Measurements from ENCODE around the gene OPA1.
"Not testable (repeated sequence)": the region's sequence is repeated elsewhere in the genome, so short reads cannot be mapped to it uniquely, and the experiment has no call there.

The OPA1 gene

GRCh38 chr3:193589129-193589528 is 3.9 kb upstream of the OPA1 start:
- intact Hi-C loops (cut with DNase I): no loop called here

GRCh38 chr3:193589616-193590015 is 3.4 kb upstream of the OPA1 start:
- intact Hi-C loops (cut with DNase I): loop anchor here (5.0 kb wide), 1 partner anchor 672 kb away; the partner anchor contains the start of gene MB21D2
- DNase-seq: no peak

More at GRCh38 chr3:193589129-193589528, 3.9 kb upstream of the OPA1 start:
- no peak for DNase-seq

DNA sequence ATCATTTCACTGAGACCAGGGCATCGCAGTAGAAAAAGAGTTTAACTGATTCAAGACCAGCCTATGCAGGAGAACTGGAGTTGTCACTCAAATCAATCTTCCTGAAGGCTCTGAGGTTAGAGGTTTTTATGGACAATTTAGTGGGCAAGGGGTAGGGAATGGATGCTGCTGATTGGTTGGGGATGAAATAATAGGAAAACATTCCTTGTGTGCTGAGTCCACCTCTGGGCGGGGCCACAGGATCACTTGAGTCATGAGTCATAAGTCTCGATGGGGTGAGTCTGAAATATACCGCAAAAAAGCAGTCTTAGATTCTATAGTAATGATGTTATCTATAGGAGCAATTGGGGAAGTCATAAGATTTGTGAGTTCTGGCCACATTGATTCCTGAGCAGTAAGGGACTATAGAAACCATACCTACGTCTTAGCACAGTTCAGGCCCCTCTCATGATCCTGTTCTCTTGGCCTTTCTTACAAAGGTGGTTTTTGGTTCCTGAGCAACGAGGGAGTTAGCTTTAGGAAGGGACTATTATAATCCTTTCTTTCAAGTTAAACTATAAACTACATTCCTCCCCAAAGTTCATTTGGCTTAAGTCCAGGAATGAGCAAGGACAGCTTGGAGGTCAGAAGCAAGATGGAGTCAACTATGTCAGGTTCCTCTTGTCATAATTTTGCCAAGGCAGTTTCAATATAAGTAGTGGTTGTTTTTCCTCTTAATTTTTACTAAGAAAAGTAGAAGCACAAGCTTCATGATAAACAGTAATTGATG is 2.7 kb upstream of the OPA1 start:
- intact Hi-C loops (cut with DNase I): loop anchor here (5.0 kb wide), 1 partner anchor 673 kb away; the partner anchor contains the start of gene MB21D2

DNA sequence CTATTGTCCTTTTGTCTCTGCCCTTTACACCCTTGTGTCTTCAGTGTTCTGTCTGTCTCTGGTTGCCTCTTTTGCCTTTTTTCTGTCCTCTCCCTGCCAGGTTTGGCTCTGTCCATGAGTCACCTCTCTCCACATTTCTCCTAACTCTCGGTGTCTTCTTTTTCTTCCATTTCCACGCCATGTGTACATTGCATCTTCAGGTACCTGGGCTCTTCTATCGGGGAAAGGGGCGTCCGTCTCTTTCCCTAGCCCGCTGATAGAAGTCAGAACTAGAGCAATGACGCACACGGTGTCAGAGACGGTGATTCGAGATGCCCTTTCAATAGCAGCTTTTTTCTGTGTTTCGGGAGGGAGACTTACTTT is 641 bp downstream of the OPA1 start:
- intact Hi-C loops (cut with DNase I): loop anchor here (5.0 kb wide), 1 partner anchor 676 kb away; the partner anchor contains the start of gene MB21D2
- no peak for DNase-seq

More for the DNA sequence above, 2.7 kb upstream of the OPA1 start:
- no peak for DNase-seq

DNA sequence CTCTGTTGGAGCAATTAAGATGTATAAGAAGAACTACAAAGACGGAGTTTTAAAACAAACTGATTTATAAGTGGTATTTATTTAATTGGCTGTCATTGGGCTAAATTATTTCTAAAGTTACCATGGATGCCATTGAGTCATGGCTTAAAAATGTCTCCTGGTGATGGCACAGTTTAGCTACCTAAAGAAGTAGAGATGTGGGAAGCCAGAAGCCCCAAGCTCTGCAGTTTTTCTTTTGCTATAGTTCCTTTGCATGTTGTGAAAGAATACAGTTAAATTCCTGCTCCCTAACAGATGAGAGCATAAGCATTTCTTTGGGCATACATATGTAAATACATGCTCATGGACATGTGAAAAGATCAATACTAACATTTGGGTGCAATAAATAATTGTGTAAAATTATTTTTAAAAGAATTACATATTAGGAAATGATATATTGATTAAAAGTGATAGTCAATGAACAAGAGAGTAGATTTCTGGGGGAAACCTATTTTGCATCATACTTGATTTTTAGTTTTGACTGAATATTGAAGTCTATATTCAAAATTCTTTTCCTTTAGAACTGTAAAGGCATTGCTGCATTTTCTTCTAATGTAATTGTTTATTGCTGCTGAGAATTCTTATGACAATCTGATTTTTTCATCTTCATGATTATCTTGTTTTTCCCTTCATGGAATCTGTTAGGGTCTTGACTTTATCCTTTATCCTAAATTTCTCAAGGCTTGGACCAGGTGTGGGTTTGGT is 2.1 kb downstream of the OPA1 start:
- intact Hi-C loops (cut with DNase I): loop anchor here (5.0 kb wide), 1 partner anchor 678 kb away; the partner anchor contains the start of gene MB21D2
- DNase-seq: no peak

DNA sequence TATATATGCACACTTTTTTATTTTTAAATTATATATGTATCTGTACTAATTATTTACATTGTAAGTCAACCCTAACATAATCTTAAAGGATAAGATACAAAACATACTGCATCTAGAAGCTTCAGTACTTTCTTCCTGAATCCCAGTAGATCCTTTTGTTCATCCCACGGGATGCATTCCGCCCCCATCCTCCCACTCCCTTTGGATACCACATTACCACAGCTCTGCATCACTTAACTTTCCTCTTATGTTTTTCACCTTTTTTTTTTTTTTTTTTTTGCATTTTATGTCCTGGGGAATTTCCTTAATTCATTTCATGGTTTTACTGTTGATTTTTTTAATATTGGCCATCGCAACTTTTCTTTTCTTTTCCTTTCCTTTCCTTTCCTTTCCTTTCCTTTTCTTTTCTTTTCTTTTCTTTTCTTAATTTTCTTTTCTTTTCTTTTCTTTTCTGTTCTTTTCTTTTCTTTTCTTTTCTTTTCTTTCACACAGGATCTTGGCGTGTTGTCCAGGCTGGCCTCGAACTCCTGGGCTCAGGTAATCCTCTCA is 3.0 kb downstream of the OPA1 start:
- intact Hi-C loops (cut with DNase I): no loop called here
- DNase-seq: no peak

GRCh38 chr3:193598202-193598601 is 5.2 kb downstream of the OPA1 start:
- DNase-seq: no peak
- intact Hi-C loops (cut with DNase I): no loop called here

GRCh38 chr3:193599393-193599792 is 6.4 kb downstream of the OPA1 start:
- intact Hi-C loops (cut with DNase I): no loop called here
- no peak for DNase-seq

DNA sequence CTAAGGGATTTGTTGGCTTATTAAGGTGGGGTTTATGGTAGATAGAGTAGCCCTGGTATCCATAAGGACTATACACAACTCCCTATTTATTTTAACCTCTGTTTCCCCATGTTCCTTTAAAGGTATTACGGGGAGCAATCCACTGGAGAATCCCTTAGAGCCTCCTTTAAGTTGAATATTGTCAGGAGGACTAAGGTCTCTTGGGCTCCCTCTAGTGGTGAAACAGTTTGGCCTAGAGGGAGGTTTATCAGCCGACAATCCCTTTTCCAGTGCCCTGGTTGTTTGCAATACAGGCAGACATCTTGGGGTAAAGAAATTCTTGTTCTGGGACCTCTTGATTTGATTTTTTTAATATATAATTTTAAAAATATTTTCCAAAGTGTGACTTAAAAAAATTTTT is 12.9 kb downstream of the OPA1 start:
- DNase-seq: peak in 2 of 10 donors; percentile 7 to 41

DNA sequence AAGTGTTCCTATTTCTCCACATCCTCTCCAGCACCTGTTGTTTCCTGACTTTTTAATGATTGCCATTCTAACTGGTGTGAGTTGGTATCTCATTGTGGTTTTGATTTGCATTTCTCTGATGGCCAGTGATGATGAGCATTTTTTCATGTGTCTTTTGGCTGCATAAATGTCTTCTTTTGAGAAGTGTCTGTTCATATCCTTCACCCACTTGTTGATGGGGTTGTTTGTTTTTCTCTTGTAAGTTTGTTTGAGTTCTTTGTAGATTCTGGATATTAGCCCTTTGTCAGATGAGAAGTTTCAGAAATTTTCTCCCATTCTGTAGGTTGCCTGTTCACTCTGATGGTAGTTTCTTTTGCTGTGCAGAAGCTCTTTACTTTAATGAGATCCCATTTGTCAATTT is 13.9 kb downstream of the OPA1 start:
- intact Hi-C loops (cut with DNase I); DNase-seq: not testable (repeated sequence)

More for the DNA sequence above, 12.9 kb downstream of the OPA1 start:
- intact Hi-C loops (cut with DNase I): no loop called here

DNA sequence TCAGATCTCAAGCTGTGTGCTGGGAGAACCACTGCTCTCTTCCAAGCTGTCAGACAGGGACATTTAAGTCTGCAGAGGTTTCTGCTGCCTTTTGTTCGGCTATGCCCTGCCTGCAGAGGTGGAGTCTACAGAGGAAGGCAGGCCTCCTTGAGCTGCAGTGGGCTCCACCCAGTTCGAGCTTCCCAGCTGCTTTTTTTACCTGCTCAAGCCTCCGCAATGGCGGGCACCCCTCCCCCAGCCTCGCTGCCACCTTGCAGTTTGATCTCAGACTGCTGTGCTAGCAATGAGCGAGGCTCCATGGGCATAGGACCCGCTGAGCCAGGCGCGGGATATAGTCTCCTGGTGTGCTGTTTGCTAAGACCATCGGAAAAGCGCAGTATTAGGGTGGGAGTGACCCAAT is 17.5 kb downstream of the OPA1 start:
- DNase-seq: peak in 1 of 10 donors; percentile 24
- intact Hi-C loops (cut with DNase I): not testable (repeated sequence)

DNA sequence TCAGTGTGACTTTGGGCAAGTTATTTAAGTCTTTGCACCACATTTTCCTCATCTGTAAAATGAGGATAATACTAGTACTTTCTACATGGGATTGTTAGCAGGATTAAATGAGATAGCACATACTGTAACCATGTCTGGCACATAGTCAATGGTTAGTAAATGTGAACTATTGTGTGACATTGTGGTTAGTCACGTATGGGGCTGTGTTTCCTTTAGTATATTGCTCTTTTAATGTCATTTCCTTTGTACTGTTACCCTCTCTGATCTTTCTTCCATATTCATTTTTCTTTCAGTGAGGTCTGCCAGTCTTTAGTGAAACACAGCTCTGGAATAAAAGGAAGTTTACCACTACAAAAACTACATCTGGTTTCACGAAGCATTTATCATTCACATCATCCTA is 21.4 kb downstream of the OPA1 start:
- no peak for DNase-seq
- intact Hi-C loops (cut with DNase I): no loop called here

DNA sequence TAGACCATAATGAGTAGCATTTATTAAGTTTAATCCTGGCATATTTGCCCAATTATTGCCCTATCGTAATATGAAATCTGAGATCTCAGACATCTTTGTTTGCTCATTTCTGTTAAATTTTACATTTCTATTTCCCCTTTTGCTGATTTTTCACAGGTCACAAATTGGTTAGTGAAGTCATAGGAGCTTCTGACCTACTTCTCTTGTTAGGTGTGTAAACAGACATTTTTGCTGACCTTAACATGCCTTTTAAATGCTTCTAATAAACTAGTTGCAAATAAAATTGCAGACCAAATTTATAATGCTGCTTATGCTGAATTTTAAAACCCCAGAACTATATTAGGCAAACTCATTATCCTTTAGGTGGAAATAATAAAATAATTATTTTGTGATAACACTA is 24.6 kb downstream of the OPA1 start:
- DNase-seq: no peak
- intact Hi-C loops (cut with DNase I): no loop called here

DNA sequence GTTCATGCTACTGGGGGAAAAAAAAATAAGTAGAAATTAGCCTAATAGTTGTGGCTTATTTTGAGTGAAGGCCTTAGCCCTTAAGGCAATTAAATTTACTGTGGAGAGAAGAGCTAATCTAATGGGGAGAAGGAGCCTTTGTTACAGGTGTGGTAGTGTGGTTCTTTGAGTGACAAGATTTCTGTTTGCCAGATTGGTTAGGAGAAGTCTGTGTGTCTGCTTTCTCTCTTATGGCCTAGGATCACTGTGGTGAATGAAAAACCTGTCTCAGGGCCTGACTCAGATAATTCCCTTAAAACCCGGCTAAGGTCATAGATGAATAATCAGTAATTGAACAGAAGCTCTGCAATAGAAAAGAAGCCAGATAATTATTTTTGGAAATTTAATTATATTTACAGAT is 27.0 kb downstream of the OPA1 start:
- intact Hi-C loops (cut with DNase I): no loop called here
- no peak for DNase-seq

DNA sequence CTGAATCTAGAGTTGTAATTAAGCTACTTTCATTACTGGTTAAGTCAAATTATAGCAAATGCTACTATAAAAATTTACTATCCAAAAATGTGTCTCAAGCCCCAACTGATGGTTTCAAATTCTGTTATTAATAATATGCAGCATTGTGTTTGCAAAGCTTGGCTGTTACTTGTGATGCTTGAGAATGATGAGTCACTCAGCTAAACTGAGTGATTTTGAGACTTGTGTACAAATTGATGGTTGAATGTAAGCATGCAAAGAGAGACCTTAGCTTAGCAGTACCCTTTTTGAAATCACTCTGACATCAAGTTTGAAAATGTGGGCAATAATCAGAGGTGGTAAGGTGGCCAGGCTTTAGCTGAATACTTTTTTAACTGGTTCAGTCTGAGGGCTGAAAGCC is 27.6 kb downstream of the OPA1 start:
- DNase-seq: no peak
- intact Hi-C loops (cut with DNase I): no loop called here

DNA sequence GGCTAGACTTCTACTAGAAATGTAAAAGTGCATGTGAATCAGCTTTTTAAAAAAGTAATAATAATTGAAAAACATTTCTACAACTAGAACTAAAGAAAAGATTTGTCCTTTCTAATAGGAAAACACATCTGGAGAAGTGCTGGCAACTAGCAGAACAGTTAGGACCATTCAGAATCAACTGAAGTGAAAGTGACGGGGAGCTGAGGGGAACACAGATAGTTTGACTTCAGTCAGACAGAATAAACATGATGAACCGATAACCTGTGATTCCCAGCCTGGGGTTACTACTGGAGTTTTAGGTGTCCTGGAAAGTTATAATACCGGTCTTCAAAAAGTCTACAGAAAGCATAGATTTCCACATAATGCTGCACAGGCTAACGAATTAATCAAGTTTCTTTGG is 28.1 kb downstream of the OPA1 start:
- intact Hi-C loops (cut with DNase I): no loop called here
- no peak for DNase-seq

GRCh38 chr3:193630005-193630404 is 37.0 kb downstream of the OPA1 start:
- no peak for DNase-seq
- intact Hi-C loops (cut with DNase I): no loop called here

DNA sequence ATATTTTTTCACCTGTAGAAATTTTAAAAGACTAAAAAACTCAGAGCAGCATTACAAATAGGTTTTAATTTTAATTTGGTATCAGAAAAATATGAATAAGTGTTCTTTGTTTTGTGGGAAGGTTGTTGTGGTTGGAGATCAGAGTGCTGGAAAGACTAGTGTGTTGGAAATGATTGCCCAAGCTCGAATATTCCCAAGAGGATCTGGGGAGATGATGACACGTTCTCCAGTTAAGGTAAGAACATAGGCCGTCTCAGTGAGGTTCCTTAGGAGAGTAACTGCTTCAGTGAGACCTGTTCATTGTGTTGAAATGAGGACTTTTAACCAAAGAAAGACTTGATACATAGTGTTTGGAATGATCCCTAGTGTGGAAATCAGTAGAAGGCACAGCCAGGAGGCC is 44.8 kb downstream of the OPA1 start:
- intact Hi-C loops (cut with DNase I): no loop called here
- no peak for DNase-seq

DNA sequence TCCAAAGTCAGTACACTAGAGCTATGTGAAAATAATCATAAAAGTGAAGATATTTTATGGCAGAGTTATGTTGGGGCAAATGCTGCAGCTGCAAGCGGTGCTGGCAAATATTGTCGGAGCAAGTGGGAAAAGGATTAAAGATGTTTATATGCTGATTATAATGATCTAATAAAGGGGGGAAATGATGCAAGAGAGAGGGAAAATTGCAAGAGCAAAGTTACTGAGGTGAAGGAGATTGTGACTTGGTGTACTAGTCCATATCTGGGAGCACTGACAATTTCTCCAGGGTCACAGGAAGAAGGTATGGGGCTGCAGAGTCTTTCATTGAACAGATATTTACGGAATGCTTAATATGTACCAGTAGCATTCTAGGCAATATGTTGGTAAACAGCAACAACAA is 45.8 kb downstream of the OPA1 start:
- no peak for DNase-seq
- intact Hi-C loops (cut with DNase I): no loop called here

GRCh38 chr3:193640165-193640715 is 47.2 kb downstream of the OPA1 start:
- no peak for DNase-seq
- intact Hi-C loops (cut with DNase I): no loop called here
